Measurements from ENCODE around the gene LCLAT1.

GRCh38 chr2:30527411-30527810 lies 80.4 kb downstream of the LCLAT1 start:
- TF ChIP-seq CTCF (IDR thresholded peaks at IDR 0.05) (no peak), POLR2A (IDR thresholded peaks at IDR 0.05) (no peak)

Data from adrenal gland (tissue), 5 donors.